Astrocyte (in vitro differentiated cells and primary cell): Measurements from ENCODE around the gene ZG16B. TPM values are rescaled to one million over a fixed set of nuclear protein-coding genes. Genes with fewer than 3 reads are reported as not detected.

Experiments used
- DNase-seq: peaks from one replicate; pipeline ENCODE4 v3.0.0-alpha.2; 2010; ENCODE audit warnings: low read depth
- FAIRE-seq: peaks from 2 replicates; lab custom pipeline; 2011; peaks lifted over from hg19 to GRCh38; lab: Jason Lieb, UNC
- H2AFZ ChIP-seq: 2 replicates; pipeline ENCODE4 v1.6.0; 2012; ENCODE audit warnings: low read depth, low read length, inconsistent platforms
- H3K27ac ChIP-seq: 2 replicates; pipeline ENCODE4 v1.5.1; 2011; ENCODE audit warnings: low read depth, low read length, inconsistent platforms
- H3K27me3 ChIP-seq: 2 replicates; pipeline ENCODE4 v1.6.0; 2011; ENCODE audit warnings: low read length, inconsistent platforms; ENCODE audit not compliant: insufficient read depth
- H3K36me3 ChIP-seq: 2 replicates; pipeline ENCODE4 v1.5.1; 2011; ENCODE audit warnings: low read length, inconsistent platforms; ENCODE audit not compliant: insufficient read depth
- H3K4me1 ChIP-seq: 2 replicates; pipeline ENCODE4 v1.5.1; 2011; ENCODE audit warnings: low read length, inconsistent platforms; ENCODE audit not compliant: insufficient read depth
- H3K4me2 ChIP-seq: 2 replicates; pipeline ENCODE4 v1.6.0; 2012; ENCODE audit warnings: low read length, inconsistent platforms
- H3K4me3 ChIP-seq: 2 replicates; pipeline ENCODE4 v1.5.1; 2011; ENCODE audit warnings: low read depth, mild to moderate bottlenecking, low read length, inconsistent platforms; ENCODE audit not compliant: insufficient read depth
- H3K79me2 ChIP-seq: 2 replicates; pipeline ENCODE4 v1.6.0; 2012; ENCODE audit warnings: mild to moderate bottlenecking, low read length, inconsistent platforms; ENCODE audit not compliant: insufficient read depth
- H3K9ac ChIP-seq: 2 replicates; pipeline ENCODE4 v1.6.0; 2012; ENCODE audit warnings: mild to moderate bottlenecking, low read length, inconsistent platforms
- H3K9me3 ChIP-seq: 2 replicates; pipeline ENCODE4 v1.5.1; 2012; ENCODE audit warnings: low read depth, mild to moderate bottlenecking, low read length, inconsistent platforms; ENCODE audit not compliant: insufficient read depth
- H4K20me1 ChIP-seq: 2 replicates; pipeline ENCODE4 v1.6.0; 2012; ENCODE audit warnings: low read length, inconsistent platforms; ENCODE audit not compliant: insufficient read depth
- H3K27ac Mint-ChIP-seq: one replicate; pipeline ENCODE4 v1.8.0; 2021; ENCODE audit warnings: mild to moderate bottlenecking, mixed read lengths; ENCODE audit not compliant: unreplicated experiment
- H3K27me3 Mint-ChIP-seq: one replicate; pipeline ENCODE4 v1.8.0; 2021; ENCODE audit warnings: low read depth, mixed read lengths; ENCODE audit not compliant: unreplicated experiment
- H3K36me3 Mint-ChIP-seq: one replicate; pipeline ENCODE4 v1.8.0; 2021; ENCODE audit warnings: low read depth, mixed read lengths; ENCODE audit not compliant: unreplicated experiment
- H3K4me1 Mint-ChIP-seq: one replicate; pipeline ENCODE4 v1.8.0; 2021; ENCODE audit warnings: low read depth, mixed read lengths; ENCODE audit not compliant: unreplicated experiment
- H3K4me3 Mint-ChIP-seq: one replicate; pipeline ENCODE4 v1.8.0; 2021; ENCODE audit warnings: mild to moderate bottlenecking, moderate library complexity, mixed read lengths; ENCODE audit not compliant: unreplicated experiment
- H3K9me3 Mint-ChIP-seq: one replicate; pipeline ENCODE4 v1.8.0; 2021; ENCODE audit warnings: mild to moderate bottlenecking, mixed read lengths; ENCODE audit not compliant: unreplicated experiment
- EZH2 ChIP-seq: IDR thresholded peaks from 2 replicates; pipeline ENCODE4 v1.6.1; 2012; ENCODE audit warnings: mild to moderate bottlenecking, low read length, inconsistent platforms; ENCODE audit not compliant: insufficient read depth
- total RNA-seq: library from RNA; stranded (reverse); gene quantifications from 2 replicates; pipeline ENCODE4 v1.2.1, GENCODE V29; 2021
- TF ChIP-seq, protein P1 (sequence below): IDR thresholded peaks from 2 replicates; pipeline ENCODE4 v1.5.1; 2011; ENCODE audit warnings: low read depth, mild to moderate bottlenecking, inconsistent platforms, low read length, moderate library complexity; ENCODE audit not compliant: insufficient read depth

ZG16B gene
- total RNA-seq, 1 donor from 2014 or later, result not detected

DNA sequence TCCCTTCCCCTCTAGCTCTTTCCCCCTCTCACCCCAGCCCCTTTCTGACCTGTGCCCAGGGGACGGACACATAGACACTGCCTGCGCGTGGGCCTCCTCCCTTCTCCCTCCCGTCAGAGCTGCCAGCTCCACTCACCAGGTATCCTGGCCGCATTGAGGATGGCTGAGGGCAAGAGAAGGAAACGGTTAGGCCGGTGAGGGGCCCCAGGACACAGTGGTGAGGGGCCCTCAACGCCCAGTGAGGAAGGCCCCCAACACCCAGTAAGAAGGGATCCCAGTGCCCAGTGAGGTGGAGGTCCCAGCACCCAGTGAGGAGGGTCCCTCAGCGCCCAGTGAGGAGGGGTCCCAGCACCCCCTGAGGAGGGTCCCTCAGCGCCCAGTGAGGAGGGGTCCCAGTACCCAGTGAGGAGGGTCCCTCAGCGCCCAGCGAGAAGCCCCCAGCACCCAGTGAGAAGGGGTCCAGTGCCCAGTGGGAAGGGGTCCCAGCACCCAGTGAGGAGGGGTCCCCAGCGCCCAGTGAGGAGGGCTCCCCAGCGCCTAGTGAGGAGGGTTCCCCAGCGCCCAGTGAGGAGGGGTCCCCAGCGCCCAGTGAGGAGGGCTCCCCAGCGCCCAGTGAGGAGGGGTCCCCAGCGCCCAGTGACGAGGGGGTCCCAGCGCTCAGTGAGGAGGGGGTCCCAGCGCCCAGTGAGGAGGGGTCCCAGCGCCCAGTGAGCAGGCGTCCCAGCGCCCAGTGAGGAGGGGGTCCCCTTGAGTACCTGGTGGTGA is 26.8 kb downstream of the ZG16B start:
- no peak for FAIRE-seq
- no peak overlapping the region for H3K27ac Mint-ChIP-seq
- Histone ChIP-seq H3K9me3 (peaks cover 8% of the 10 kb centered on the region), H2AFZ (no peak overlapping the region), H3K27me3 (no peaks in the 10 kb centered on the region), H3K4me1 (peaks cover 5% of the 10 kb centered on the region), H3K79me2 (no peaks in the 10 kb centered on the region), H3K4me2 (no peak overlapping the region), H3K27ac (no peak overlapping the region), H3K4me3 (no peak overlapping the region), H3K36me3 (no peaks in the 10 kb centered on the region), H4K20me1 (no peaks in the 10 kb centered on the region), H3K9ac (no peak overlapping the region)
- TF ChIP-seq, protein P1, sequence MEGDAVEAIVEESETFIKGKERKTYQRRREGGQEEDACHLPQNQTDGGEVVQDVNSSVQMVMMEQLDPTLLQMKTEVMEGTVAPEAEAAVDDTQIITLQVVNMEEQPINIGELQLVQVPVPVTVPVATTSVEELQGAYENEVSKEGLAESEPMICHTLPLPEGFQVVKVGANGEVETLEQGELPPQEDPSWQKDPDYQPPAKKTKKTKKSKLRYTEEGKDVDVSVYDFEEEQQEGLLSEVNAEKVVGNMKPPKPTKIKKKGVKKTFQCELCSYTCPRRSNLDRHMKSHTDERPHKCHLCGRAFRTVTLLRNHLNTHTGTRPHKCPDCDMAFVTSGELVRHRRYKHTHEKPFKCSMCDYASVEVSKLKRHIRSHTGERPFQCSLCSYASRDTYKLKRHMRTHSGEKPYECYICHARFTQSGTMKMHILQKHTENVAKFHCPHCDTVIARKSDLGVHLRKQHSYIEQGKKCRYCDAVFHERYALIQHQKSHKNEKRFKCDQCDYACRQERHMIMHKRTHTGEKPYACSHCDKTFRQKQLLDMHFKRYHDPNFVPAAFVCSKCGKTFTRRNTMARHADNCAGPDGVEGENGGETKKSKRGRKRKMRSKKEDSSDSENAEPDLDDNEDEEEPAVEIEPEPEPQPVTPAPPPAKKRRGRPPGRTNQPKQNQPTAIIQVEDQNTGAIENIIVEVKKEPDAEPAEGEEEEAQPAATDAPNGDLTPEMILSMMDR, result no peak
- TF ChIP-seq EZH2, result no peak
- peaks cover 8% of the 10 kb centered on the region for H3K27me3 Mint-ChIP-seq
- peaks cover 2% of the 10 kb centered on the region for H3K4me1 Mint-ChIP-seq
- H3K4me3 Mint-ChIP-seq, result no peak overlapping the region
- no peak for DNase-seq
- H3K9me3 Mint-ChIP-seq, result peaks cover 9% of the 10 kb centered on the region
- H3K36me3 Mint-ChIP-seq, result no peaks in the 10 kb centered on the region

DNA sequence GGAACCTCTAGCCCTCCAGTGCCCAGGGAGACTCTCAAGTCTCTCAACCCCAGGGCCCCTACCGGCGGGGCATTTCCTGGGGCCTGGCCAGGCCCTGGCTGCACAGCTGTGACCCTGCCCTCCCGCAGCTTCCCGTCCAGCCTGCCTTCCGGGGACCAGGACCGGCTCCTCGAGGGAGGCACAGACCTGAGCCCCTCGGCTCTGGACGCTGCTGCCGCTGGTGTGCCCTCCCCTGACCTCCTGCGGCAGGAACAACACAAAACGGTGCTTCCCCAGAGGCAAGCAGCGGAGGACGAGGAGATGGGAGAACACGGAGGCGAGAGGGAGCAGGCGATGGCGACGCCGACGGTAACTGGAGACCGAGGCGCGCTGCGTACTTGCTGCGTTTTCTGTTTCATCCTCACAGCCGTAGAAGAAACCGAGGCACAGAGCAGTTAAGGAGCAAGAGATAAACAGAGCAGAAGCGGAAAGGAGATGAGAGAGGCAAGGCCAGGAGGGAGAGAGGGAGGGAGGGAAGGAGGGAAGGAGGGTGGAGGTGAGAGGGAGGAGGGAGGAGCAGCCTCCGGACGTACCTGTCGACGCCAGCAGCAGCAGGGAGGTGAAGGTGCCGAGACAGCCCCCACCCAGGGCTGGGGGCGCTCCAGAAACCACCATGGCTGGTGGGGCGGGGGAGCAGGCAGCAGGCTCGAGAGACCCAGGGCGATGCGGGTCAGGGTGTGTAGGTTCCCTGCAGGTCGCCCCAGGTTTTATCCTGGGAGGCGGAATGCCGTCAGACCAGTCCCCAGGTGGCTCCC is 27.5 kb downstream of the ZG16B start, which contains the start of gene PRSS22:
Gene PRSS22, minus strand, starts transcription at position 720 of the 794 bp plus-strand sequence. Its CDS starts 66 bp downstream, at position 654.
- H4K20me1 ChIP-seq, result no peaks in the 10 kb centered on the region
- Mint-ChIP-seq H3K27me3 (peaks cover 8% of the 10 kb centered on the region), H3K4me1 (peaks cover 2% of the 10 kb centered on the region), H3K27ac (no peak within 1 kb of the TSS), H3K9me3 (peaks cover 9% of the 10 kb centered on the region), H3K4me3 (peak within 1 kb of the TSS; percentile 76), H3K36me3 (no peaks in the 10 kb centered on the region)
- no peak for TF ChIP-seq EZH2
- TF ChIP-seq, protein P1, result no peak
- peaks cover 8% of the 10 kb centered on the region for H3K9me3 ChIP-seq
- H3K4me1 ChIP-seq, result peaks cover 5% of the 10 kb centered on the region
- FAIRE-seq, result no peak
- H3K4me3 ChIP-seq, result peak within 1 kb of the TSS; percentile 10
- H3K4me2 ChIP-seq, result peak within 1 kb of the TSS; percentile 75
- peak within 1 kb of the TSS; percentile 91 for H2AFZ ChIP-seq
- no peaks in the 10 kb centered on the region for H3K36me3 ChIP-seq
- H3K9ac ChIP-seq, result peak within 1 kb of the TSS; percentile 43
- no peaks in the 10 kb centered on the region for H3K27me3 ChIP-seq
- no peak within 1 kb of the TSS for H3K27ac ChIP-seq
- H3K79me2 ChIP-seq, result no peaks in the 10 kb centered on the region
- no peak for DNase-seq
